ENCODE results near the gene ABI3BP.

DNA sequence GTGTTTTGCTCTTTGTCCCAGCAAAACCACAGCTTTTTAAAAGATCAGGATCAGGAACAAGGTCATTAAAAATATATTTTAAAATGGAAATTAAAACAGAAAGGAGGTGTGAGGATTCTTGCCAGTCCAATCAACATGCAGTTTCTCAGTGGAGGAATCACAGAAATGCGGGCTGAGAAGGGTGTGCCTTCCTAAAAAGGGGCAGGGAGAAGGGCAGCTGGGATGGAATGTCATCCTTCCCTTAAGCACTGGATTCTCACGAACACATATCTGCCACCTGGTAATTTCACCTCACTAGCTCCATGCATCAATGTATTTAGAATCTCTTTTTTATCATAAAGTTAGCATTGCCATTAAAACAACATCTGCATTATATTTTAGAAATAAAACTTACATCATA lies 21.4 kb downstream of the ABI3BP start:
- TF ChIP-seq, protein P1, sequence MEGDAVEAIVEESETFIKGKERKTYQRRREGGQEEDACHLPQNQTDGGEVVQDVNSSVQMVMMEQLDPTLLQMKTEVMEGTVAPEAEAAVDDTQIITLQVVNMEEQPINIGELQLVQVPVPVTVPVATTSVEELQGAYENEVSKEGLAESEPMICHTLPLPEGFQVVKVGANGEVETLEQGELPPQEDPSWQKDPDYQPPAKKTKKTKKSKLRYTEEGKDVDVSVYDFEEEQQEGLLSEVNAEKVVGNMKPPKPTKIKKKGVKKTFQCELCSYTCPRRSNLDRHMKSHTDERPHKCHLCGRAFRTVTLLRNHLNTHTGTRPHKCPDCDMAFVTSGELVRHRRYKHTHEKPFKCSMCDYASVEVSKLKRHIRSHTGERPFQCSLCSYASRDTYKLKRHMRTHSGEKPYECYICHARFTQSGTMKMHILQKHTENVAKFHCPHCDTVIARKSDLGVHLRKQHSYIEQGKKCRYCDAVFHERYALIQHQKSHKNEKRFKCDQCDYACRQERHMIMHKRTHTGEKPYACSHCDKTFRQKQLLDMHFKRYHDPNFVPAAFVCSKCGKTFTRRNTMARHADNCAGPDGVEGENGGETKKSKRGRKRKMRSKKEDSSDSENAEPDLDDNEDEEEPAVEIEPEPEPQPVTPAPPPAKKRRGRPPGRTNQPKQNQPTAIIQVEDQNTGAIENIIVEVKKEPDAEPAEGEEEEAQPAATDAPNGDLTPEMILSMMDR (IDR thresholded peaks at IDR 0.05; ENCODE audit: insufficient read depth, low read length, poor library complexity, severe bottlenecking): no peak
- no peak for TF ChIP-seq EZH2phosphoT487 (conservative IDR thresholded peaks at IDR 0.05; ENCODE audit: low read length)

Data from SU-DHL-6 (cell line).